A673 (cell line): ENCODE measurements around the gene LMCD1. TPM values are rescaled to one million over a fixed set of nuclear protein-coding genes. Genes with fewer than 3 reads are reported as not detected.

Experiments
- BruUV-seq: library from RNA; stranded (reverse); fragments of 400-500 nt; replicated peaks from 2 replicates; lab custom pipeline; 2021; lab: Mats Ljungman, UMichigan
- CTCF ChIA-PET: fragments of 300-600 bp; sonication (Branson Sonifier 250); formaldehyde crosslinking; loops from one replicate; lab custom pipeline; 2022; ENCODE audit warnings: antibody characterized with exemption; lab: Charles Lee
- POLR2A ChIA-PET: fragments of 300-600 bp; sonication (Branson Sonifier 250); formaldehyde crosslinking; loops from one replicate; lab custom pipeline; 2022; ENCODE audit warnings: antibody characterized with exemption; ENCODE audit not compliant: low non-redundant PET; lab: Charles Lee
- DNase-seq: peaks from one replicate; pipeline ENCODE4 v3.0.0-alpha.2; 2015; ENCODE audit warnings: low spot score
- H3K27ac ChIP-seq: fragments of 200-600 bp; sonication (generic); 2 replicates; pipeline ENCODE4 v1.5.1; 2016; ENCODE audit warnings: mixed run types, low read depth, mild to moderate bottlenecking, mixed read lengths, antibody characterized with exemption, low read length; ENCODE audit not compliant: poor library complexity, severe bottlenecking
- H3K27me3 ChIP-seq: fragments of 200-600 bp; sonication (generic); replicated peaks from 2 replicates; pipeline ENCODE4 v1.6.1; 2017; ENCODE audit warnings: mixed run types, low read depth, mild to moderate bottlenecking, mixed read lengths, antibody characterized with exemption, low read length; ENCODE audit not compliant: insufficient read depth, poor library complexity
- H3K36me3 ChIP-seq: fragments of 200-600 bp; sonication (generic); 2 replicates; pipeline ENCODE4 v1.6.1; 2016; ENCODE audit warnings: mixed run types, mild to moderate bottlenecking, mixed read lengths, antibody characterized with exemption, low read length; ENCODE audit not compliant: insufficient read depth, poor library complexity, severe bottlenecking
- H3K4me1 ChIP-seq: fragments of 200-600 bp; sonication (generic); 2 replicates; pipeline ENCODE4 v1.6.1; 2017; ENCODE audit warnings: mixed run types, mild to moderate bottlenecking, mixed read lengths, antibody characterized with exemption, low read length; ENCODE audit not compliant: insufficient read depth, poor library complexity, severe bottlenecking
- H3K4me3 ChIP-seq: fragments of 200-600 bp; sonication (generic); 2 replicates; pipeline ENCODE4 v1.5.1; 2016; ENCODE audit warnings: low read depth, mixed run types, mild to moderate bottlenecking, mixed read lengths, low read length; ENCODE audit not compliant: poor library complexity, severe bottlenecking
- H3K9me3 ChIP-seq: fragments of 200-600 bp; sonication (generic); 2 replicates; pipeline ENCODE4 v1.6.1; 2016; ENCODE audit warnings: mixed run types, low read depth, mild to moderate bottlenecking, mixed read lengths, antibody characterized with exemption, low read length; ENCODE audit not compliant: poor library complexity, severe bottlenecking
- EZH2 ChIP-seq: fragments of 200-600 bp; sonication (generic); IDR thresholded peaks from 2 replicates; pipeline ENCODE4 v1.6.1; 2017; ENCODE audit warnings: borderline replicate concordance, low read depth, mild to moderate bottlenecking, mixed read lengths, antibody characterized with exemption, low read length; ENCODE audit not compliant: poor library complexity, severe bottlenecking
- intact Hi-C: fragments of 100-400 bp; cut with micrococcal nuclease; formaldehyde crosslinking; loops from one replicate; pipeline ENCODE4 v1.10.0; 2022; ENCODE audit not compliant: unreplicated experiment
- total RNA-seq: library from RNA; stranded (reverse); gene quantifications from 2 replicates; pipeline ENCODE4 v1.2.3, GENCODE V29; 2021
- TF ChIP-seq, protein P1 (sequence below): fragments of 300-800, 200-600 bp; sonication (generic); conservative IDR thresholded peaks from 2 replicates; pipeline ENCODE4 v1.5.1; 2017; ENCODE audit warnings: low read depth, mild to moderate bottlenecking, antibody characterized with exemption, low read length, moderate library complexity, mixed read lengths

Gene LMCD1
- total RNA-seq, 1 experiment from 2014 or later, result 4.3 TPM

DNA sequence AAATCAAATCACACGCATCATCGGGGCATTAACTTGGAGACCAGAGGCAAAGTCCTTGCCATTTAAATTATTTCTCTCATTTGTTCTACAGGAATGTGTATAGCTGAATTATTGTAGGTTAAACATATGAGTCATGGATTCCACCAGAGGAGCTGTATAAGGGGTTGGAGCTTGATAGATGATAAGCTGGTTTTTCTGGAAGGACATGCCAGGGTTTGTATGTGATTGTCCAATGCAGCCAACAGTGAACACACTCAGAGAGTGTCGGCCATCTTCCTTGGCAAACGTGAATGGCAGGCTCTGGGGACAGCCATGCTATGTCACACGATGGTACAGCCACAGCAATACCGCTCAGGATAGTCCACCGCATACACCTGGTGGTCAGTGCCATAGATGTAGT lies 117.9 kb downstream of the LMCD1 start:
- no peak overlapping the region for H3K27ac ChIP-seq
- H3K9me3 ChIP-seq, result no peaks in the 10 kb centered on the region
- no peak overlapping the region for H3K4me3 ChIP-seq
- ChIA-PET POLR2A (no interaction called here), CTCF (no interaction called here)
- BruUV-seq, result no TSS peak
- H3K36me3 ChIP-seq, result no peaks in the 10 kb centered on the region
- H3K27me3 ChIP-seq, result no peaks in the 10 kb centered on the region
- TF ChIP-seq, protein P1, sequence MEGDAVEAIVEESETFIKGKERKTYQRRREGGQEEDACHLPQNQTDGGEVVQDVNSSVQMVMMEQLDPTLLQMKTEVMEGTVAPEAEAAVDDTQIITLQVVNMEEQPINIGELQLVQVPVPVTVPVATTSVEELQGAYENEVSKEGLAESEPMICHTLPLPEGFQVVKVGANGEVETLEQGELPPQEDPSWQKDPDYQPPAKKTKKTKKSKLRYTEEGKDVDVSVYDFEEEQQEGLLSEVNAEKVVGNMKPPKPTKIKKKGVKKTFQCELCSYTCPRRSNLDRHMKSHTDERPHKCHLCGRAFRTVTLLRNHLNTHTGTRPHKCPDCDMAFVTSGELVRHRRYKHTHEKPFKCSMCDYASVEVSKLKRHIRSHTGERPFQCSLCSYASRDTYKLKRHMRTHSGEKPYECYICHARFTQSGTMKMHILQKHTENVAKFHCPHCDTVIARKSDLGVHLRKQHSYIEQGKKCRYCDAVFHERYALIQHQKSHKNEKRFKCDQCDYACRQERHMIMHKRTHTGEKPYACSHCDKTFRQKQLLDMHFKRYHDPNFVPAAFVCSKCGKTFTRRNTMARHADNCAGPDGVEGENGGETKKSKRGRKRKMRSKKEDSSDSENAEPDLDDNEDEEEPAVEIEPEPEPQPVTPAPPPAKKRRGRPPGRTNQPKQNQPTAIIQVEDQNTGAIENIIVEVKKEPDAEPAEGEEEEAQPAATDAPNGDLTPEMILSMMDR, result no peak
- TF ChIP-seq EZH2, result no peak
- no peak for DNase-seq
- no peaks in the 10 kb centered on the region for H3K4me1 ChIP-seq
- intact Hi-C loops, result no loop called here

DNA sequence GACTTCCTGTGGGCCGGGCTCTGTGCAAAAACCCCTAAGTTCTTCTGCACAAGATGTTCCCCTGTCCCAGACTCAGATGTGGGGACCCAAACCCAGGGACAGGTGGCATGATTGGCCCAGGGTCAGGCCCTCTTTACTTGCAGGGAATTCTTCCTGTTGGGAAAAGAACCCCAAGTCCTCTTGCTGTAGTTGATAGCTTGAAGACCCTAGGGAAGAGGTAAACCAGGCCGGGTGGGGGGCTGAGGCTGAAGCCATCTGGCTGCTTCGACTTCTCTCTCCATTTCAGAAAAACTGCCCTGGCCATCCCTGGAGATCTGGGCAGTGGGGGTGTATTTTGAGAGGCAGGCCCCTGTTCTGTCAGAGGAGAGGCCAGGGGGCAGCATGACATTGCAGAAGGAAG lies 119.5 kb downstream of the LMCD1 start:
- POLR2A ChIA-PET, result no interaction called here
- no peak overlapping the region for H3K27ac ChIP-seq
- no peak overlapping the region for H3K4me3 ChIP-seq
- no peaks in the 10 kb centered on the region for H3K27me3 ChIP-seq
- no peaks in the 10 kb centered on the region for H3K9me3 ChIP-seq
- H3K4me1 ChIP-seq, result no peaks in the 10 kb centered on the region
- TF ChIP-seq, protein P1, result no peak
- no peak for TF ChIP-seq EZH2
- BruUV-seq, result no TSS peak
- DNase-seq, result no peak
- intact Hi-C loops, result loop anchor here (5.0 kb wide), 1 partner anchor 309 kb away; no protein-coding TSS in a partner anchor
- no peaks in the 10 kb centered on the region for H3K36me3 ChIP-seq
- CTCF ChIA-PET, result no interaction called here

DNA sequence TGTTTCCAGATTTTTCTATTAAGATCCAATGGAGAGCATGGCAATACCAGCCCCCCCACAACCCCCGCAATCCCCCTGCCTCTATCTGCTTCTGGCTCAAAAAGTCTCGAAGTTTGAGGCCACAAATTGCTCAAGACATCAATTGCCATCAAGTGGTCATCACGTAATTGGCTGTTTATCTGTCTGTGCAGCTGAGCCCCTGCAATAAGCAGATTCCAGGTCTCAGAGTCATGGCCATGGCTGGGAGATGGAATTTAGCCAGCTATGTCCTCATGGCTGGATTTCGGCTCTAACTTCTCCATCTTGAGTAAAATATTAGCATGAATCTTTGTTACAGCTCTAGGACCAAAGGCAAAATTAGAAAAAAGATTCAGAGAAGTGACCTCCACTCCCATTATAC lies 120.2 kb downstream of the LMCD1 start:
- Histone ChIP-seq H3K27ac (no peak overlapping the region), H3K36me3 (no peaks in the 10 kb centered on the region), H3K27me3 (no peaks in the 10 kb centered on the region), H3K4me1 (no peaks in the 10 kb centered on the region), H3K9me3 (no peaks in the 10 kb centered on the region), H3K4me3 (no peak overlapping the region)
- no peak for TF ChIP-seq EZH2
- intact Hi-C loops, result loop anchor here (2.0 to 5.0 kb wide), 2 partner anchors 199 to 310 kb away; no protein-coding TSS in a partner anchor
- DNase-seq, result no peak
- ChIA-PET POLR2A (no interaction called here), CTCF (interaction anchor here (0.6 to 1.3 kb wide), 4 partner anchors 11 to 304 kb away, joined by 3 to 12 read pairs (median 4); no protein-coding TSS in a partner anchor)
- BruUV-seq, result no TSS peak
